NOMO-1 treated with DMSO at 0.1 percent for 48 hours (cell line): ENCODE results near the gene CFAP97D2.

Experiments
- DNase-seq: peaks from one replicate; lab custom pipeline; 2025; ENCODE audit not compliant: unreplicated experiment; lab: John Stamatoyannopoulos, UW

The CFAP97D2 gene

DNA sequence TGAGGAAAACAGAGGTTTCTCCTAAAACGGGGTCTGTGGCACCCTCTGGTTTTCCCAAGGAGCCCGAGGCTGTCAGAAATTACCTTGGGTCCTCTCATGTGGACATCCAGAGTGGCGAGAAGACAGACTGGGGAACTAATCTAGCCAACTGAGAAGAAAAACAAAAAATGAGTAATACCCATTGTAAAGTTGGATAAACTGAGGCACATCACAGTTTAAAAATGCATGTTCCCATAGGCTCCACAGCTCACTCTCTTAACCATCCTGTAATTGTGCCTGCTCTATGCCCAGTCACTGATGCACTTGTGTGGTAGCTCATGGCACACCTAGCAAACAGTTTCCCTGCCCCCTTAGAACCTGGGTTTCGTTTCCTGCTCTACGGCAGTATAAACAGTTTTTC is 87.2 kb downstream of the CFAP97D2 start:
- DNase-seq = no peak

DNA sequence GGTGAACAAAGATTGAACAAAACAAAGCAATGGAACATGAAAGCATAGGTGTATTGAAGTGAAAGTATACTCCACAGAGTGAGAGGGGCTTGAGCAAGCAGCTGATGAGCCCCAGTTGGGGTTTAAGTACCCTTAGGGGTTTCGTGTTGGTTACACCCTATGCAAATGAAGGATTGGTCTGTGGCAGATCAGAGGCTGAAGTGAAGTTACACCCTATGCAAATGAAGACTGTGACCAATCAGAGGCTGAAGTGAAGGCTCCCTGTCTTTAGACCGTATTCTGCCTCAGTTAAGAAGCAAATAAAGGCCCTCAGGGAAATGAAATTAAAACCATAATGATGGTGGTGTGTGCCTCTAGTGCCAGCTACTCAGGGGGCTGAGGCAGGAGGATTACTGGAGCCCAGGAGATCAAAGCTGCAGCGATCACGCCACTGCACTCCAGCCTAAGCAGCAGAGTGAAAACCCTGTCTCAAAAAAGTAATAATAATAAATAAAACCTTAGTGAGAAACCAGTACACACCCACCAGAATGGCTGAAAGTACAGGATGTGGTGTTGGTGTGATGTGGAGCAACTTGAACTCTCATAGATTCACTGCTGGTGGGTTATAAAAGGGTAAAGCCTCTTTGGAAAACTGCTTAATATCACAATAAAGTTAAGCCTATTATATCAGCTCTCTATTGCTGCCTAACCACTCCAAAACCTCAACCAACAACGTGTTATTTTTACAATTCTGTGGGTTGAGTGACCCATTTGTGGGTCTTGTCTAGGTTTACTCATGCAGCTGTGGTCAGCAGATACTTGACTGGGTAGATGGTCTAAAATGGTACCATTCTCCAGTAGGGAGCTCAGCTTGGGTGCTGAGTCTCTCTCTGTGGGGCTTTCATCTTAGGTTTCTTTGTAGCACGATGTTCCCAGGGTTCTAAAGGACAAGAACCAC is 89.6 kb downstream of the CFAP97D2 start:
- no peak for DNase-seq

GRCh38 chr13:114269281-114269770 is 90.3 kb downstream of the CFAP97D2 start:
- DNase-seq = no peak
